HG02884 (cell line): ENCODE data around the gene CD300C.
"Not testable (repeated sequence)": the region's sequence is repeated elsewhere in the genome, so short reads cannot be mapped to it uniquely, and the experiment has no call there.

Experiments used
- ATAC-seq: cut with Tn5 transposase; IDR thresholded peaks from one replicate; pipeline ENCODE4 v1.9.1; 2021; ENCODE audit warnings: mild to moderate bottlenecking, moderate library complexity; ENCODE audit not compliant: unreplicated experiment

Gene CD300C

DNA sequence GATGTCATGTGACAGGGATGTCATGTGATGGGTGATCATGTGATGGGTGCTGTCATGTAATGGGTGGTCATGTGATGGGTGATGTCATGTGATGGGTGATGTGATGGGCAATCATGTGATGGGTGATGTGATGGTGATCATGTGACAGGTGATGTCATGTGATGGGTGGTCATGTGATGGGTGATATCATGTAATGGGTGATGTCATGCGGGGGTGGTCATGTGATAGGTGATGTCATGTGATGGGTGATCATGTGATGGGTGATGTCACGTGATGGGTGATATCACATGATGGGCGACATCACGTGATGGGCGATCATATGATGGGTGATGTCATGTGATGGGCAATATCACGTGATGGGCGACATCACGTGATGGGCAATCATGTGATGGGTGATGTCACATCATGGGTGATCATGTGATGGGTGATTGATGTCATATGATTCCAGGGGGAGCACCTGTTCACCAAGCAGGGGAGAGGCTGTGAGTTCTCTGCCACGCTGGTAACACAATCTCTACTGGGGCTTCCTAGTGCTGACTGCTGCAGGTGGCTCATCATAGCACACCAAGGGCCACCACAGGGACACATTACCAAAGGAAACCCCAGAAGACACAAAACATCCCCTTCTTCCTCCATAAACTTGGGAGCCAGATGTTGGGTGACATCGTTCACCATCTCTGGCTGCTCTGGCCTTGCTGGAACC is 31.1 kb downstream of the CD300C start:
- no peak for ATAC-seq

DNA sequence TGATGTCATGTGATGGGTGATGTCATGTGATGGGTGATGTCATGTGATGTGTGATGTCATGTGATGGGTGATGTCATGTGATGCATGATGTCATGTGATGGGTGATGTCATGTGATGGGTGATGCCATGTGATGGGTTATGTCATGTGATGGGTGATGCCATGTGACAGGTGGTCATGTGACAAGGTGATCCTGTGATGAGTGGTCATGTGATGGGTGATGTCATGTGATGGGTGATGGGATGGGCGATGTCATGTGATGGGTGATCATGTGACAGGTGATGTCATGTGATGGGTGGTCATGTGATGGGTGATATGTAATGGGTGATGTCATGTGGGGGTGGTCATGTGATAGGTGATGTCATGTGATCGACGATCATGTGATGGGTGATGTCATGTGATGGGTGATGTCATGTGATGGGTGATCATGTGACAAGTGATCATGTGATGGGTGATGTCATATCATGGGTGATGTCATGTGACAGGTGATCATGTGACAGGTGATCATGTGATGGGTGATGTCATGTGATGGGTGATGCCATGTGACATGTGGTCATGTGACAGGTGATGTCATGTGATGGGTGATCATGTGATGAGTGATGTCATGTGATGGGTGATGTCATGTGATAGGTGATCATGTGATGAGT is 31.8 kb downstream of the CD300C start:
- ATAC-seq: no peak

DNA sequence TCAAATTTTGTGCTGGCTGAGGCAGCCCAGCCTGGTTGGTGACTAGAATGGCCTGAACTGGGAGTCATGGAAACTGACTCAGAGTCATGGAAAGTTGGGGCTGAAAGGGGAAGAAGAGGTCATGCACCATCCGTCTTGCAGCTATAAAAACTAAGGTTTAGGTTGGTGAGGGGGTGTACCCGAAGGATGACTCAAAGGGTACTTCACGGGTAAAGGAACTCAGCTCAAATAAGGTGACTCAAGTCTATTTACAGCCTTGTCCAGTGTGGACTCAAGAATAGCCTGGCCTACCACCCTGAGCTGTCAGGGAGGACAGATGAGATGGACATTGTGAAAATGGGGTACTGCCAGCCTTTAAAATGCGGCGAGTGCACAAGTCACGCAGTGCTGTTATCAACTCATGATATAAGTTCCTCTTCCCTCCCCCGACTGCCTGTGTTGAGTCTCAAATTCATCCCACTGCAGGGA is 33.3 kb downstream of the CD300C start:
- peak; percentile 47 for ATAC-seq

DNA sequence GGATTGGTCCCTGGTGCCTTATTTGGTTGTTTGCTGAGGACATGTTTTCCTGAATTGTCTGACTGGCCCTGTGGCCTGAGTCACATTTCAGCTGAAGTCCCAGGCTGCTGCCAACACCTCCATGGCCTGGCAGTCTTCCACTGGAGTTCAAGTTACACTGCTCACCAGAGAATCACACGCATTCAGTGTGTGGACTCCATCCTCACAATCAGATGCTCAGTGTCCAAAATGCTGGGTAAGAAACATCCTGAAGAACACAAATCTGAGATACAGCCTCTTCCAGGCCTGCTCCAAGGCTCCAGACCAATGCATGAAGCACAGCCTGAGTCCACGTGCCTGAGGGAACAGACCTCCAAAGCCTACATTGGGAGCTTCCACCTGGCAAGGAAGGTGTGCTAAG is 33.9 kb downstream of the CD300C start:
- no peak for ATAC-seq

DNA sequence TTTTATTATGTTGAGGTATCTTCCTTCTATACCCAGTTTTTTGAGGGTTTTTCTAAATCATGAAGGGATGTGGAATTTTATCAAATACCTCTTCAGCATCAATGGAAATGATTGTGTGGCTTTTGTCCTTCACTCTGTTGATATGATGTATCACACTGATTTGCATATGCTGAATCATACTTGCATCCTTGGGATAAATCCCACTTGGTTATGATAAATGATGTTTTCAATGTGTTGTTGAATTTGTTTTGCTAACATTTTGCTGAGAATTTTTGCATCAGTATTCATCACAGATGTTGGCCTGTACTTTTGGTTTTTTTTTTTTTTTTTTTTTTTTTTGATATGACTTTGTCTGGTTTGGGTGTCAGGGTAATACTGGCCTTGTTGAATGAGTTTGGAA is 37.8 kb downstream of the CD300C start:
- no peak for ATAC-seq

DNA sequence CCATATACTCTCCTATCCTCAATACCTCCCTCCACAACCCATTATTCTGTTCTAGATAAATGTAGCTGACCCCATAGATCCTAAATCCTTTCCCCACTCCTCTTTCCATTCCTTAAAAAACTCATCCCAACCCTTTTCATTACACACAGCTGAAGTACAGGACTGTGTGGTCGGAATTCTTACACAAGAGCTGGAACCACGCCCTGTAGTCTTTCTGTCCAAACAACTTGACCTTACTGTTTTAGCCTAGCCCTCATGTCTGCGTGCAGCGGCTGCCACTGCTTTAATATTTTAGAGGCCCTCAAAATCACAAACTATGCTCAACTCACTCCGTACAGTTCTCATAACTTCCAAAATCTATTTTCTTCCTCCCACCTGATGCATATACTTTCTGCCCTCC is 42.0 kb downstream of the CD300C start:
- ATAC-seq: not testable (repeated sequence)

DNA sequence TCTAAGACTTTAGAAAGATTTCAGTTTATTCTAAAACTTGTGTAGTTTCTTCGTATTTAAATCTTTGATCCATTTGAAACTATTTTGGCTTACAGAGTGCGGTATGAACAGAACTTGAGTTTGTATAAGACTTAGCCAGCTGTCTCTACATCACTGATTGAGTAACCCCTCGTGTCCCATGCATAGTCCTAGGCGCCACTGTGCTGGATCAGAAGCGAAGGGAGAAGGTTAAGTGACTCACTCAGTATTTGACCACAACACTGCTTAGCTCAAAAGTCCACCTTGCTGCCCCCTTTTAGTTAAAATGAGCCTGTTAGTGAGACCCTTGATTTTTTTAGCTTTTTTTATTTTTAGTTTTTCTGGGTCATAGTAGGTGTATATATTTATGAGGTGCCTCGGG is 43.1 kb downstream of the CD300C start:
- ATAC-seq: no peak

DNA sequence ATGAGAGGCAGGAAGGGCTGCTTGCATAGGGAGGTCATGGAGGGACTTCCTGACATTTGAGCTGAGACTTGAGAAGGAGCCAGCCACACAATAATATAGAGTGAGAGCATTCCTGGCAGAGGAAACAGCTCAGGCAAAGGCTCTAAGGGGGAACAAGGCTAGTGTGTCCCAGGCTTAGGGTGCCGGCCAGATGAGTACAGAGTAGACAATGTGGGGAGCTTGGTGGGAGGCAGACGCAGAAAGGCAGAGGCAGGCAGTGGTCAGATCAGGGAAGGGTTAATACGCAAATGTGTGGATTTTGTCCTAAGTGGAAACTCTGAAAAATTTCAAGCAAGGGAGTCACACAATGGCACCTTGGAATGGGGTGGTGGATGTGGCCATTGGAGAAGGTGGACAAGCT is 45.9 kb downstream of the CD300C start:
- ATAC-seq: no peak

DNA sequence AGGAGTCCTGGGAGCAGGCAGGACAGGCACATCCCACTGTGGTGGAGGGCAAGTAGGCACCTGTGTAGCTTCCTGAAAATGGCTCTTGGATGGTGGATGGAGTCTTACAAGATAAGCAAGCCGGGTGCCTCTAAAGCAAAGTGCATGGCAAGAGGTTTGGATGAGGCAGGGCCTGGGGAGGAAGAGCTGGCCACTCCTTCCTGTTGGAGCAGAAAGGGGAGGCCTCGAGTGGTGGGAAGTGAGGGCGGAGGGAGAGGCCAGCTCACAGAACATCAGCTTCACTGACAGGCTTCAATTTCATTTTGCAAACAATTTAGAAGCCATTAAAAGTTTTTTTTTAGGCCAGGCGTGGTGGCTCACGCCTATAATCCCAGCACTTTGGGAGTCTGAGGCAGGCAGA is 48.4 kb downstream of the CD300C start:
- no peak for ATAC-seq

DNA sequence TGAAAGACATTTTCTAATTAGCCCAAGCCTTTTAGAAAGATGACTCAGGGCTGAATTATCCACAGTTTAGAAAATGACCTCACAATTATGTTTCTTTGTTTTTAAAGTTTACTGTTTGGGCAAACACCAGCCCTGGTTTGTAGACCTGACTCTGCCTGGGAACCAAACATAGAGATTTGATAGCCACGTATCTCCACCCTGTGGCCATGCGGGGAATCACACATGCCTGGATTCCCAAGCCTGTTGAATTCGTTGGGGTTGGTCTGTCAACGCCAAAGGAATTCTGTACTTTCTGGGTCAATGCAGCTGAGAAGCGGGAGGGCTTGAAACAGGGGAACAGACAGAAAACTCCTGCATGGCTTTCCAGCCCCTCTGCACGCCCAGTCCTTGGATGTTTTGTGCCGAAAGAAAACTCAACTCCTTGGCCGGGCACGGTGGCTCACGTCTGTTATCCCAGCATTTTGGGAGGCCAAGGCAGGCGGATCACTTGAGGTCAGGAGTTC is 52.5 kb downstream of the CD300C start:
- ATAC-seq: no peak

DNA sequence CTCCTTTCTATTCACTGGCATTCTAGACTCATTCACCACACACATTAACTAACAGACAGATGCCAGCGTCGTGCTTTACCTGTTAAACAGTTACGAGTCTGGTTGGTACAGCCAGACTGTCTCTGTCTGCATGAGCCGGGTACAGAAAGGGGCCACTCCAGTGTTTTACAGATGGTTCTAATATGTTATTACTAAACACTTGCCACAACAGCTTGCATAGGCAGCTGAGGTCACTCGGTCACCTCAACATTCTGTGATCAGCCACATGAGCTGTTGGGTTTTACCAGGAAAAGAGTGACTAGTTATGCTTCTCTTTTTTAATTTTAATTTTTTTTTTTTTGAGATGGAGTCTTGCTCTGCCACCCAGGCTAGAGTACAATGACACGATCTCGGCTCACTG is 54.3 kb downstream of the CD300C start:
- no peak for ATAC-seq
